HG03460 (cell line): ENCODE data around the gene PTPN23.
A peak's percentile ranks its signal among the peaks of the same experiment; 100 is the strongest.

Experiments
- ATAC-seq: cut with Tn5 transposase; IDR thresholded peaks from one replicate; pipeline ENCODE4 v1.9.1; 2021; ENCODE audit not compliant: unreplicated experiment

PTPN23 gene

GRCh38 chr3:47419083-47420043 lies 38.5 kb downstream of the PTPN23 start:
- ATAC-seq: no peak

DNA sequence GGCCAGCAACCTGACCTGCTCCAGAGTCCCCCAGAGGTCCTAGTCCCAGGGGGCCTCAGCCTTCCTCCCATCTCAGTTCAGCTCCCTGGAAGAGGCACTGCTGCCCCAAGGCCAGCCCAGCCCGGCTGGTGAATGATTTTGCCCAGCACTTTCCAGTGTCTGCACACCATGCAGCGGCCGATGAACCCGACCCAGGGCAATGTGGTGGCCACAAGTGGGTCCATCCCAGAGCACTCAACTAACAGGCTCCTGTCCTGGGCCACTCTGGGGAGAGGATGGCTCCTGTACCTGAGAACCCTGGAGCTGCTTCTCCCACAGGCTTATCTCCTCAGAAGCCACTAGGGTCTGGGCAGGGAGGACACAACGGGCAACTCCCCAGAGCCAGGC lies 39.2 kb downstream of the PTPN23 start:
- ATAC-seq: no peak

DNA sequence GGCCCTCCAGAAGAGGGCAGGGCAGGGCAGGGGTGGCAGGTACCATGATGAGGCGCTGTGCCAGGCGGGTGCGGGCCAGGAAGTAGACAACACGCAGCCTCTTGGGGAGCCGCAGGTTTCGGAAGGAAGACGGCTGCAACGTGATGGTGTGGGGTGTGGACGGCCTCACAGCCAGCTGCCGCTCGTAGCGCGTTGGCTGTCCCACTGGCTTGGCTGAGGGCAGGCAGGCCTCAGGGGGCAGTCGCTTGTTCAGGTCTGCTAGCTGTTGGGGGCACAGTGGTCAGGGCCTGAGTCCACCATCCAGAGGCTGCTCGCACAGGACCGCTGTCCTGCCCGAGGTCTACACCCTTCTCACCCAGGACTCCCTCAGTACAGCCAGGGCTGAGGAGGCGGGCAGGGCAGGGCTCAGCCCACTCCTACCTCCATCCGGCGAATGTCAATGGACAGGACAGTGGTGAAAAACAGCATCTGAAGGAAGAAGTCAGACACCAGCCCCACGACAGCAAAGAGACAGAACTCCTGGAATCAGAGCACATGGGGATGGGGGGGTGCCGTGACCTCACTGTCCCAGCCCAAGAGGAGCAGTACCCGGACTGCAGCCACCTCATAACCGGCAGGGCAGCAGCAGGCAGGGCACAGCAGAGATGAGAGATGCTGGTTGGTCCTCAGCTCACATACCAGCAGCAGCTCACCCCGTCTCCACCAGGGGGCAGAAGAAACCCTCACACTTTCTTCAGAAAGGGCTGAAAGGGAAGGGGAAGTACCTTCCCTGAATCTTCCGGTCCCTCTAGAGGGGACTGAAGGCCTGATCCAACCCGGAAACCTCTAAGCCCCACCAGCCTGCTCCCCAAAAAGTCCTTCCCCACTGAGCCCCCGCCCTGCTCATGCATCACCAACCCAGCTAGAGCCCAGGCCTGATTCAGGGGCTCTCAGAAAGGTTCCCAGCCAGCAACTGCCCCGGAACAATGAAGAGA lies 40.0 kb downstream of the PTPN23 start:
- peak; percentile 90 for ATAC-seq

- ATAC-seq: no peak
Measured at GRCh38 chr3:47421741-47422649, 41.2 kb downstream of the PTPN23 start.

DNA sequence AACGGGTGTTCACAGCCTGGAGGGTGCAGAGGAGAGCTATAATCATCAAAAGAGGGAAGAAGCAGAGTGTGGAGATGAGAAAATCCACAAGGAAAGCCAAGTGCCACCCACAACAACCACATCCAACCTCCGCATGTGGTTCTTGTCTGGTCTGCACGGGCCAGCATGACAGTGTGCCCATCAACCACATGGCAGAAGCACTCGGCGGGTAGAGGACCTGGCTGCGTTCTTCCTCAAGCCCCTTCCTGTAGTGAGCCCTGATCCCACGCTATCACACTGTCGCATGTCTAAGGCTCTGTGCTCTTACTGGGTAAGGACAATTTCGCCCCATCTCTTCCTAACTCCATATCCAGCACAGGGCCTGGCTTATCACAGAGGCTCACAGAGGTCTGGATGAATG lies 41.9 kb downstream of the PTPN23 start:
- ATAC-seq: no peak

DNA sequence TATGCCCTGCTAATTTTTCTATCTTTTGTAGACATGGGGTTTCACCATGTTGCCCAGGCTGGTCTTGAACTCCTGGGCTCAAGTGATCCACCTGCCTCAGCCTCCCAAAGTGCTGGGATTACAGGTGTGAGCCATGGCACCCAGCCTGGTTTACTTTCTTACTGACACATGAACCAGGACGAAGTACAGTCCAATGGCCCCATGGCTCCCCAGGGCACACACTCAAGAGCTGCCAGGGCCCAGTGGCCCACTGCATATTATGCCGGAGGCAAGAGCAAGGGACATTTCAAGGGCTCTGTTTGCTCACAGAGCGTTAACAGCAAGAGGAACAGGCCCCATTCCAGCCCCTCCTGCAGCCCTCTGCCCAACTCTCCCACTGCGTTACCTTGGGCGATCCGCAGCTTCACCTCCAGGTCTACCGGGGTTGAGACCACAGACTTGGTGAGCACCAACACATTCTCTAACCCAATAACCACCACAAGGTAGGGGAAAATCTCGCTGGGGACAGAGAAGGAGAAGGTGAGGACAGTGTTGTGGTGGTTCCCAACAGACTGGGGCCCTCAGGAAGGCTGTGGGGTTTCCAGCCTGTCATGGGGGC lies 42.8 kb downstream of the PTPN23 start:
- no peak for ATAC-seq

- no peak for ATAC-seq
Measured at GRCh38 chr3:47424434-47425382, 43.9 kb downstream of the PTPN23 start.

DNA sequence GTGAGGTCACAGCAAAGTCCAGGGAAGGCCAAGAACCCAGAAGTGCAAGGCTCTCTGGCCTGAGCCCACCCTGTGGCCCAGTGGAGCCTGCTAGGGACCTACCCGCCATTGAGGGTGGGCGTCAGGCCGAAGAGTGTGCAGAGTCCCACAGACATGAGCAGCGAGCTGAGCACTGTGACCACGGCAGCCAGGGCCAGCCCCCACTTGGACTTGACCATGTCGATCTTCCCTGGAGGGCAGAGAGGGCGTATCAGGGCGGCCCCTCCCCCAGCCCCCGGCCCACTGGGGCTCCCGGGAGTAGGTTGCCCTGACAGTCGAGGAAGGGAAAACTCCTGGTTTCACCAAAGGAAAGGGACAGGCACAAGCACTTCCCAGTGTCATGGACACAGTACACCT lies 44.6 kb downstream of the PTPN23 start:
- no peak for ATAC-seq

- no peak for ATAC-seq
Measured at GRCh38 chr3:47425959-47426358, 45.1 kb downstream of the PTPN23 start.

- no peak for ATAC-seq
Measured at GRCh38 chr3:47427866-47428265, 47.0 kb downstream of the PTPN23 start.

- ATAC-seq: no peak
Measured at GRCh38 chr3:47428662-47429061, 47.8 kb downstream of the PTPN23 start.

DNA sequence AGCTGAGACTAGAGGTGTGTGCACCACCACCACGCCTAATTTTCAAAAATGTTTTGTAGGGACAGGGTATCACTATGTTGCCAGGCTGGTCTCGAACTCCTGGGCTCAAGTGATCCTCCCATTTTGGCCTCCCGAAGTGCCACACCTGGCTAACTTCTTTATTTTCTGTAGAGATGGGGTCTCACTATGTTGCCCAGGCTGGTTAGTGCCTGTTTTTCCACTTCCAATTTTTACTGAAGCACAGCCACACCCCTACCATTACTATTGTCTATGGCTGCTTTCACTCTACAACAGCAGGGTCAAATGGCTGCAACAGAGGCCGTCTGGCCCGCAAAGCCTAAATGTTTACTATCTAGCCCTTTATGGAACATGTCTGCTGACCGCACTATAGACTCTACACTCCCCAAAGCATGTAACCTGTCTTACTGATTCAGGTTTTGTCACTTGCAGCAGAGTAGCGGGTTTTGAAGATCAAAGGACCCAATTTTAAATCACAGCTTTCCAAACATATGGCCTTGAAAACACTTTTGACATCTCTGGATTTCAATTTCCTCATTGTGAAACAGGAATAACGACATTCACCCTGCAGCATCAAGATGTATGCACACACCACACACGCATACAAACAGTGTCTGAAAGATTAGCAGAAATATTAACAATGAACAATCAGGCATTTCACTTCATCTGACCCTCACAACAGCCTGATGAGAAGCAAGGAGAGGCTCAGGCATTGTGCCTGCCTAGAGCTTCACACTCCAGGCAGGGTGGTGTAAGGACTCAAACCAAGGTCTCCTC lies 48.9 kb downstream of the PTPN23 start:
- no peak for ATAC-seq

GRCh38 chr3:47430606-47431005 lies 49.8 kb downstream of the PTPN23 start:
- ATAC-seq: no peak

GRCh38 chr3:47431225-47431624 lies 50.4 kb downstream of the PTPN23 start:
- ATAC-seq: no peak

- no peak for ATAC-seq
Measured at GRCh38 chr3:47432673-47433072, 51.9 kb downstream of the PTPN23 start.

DNA sequence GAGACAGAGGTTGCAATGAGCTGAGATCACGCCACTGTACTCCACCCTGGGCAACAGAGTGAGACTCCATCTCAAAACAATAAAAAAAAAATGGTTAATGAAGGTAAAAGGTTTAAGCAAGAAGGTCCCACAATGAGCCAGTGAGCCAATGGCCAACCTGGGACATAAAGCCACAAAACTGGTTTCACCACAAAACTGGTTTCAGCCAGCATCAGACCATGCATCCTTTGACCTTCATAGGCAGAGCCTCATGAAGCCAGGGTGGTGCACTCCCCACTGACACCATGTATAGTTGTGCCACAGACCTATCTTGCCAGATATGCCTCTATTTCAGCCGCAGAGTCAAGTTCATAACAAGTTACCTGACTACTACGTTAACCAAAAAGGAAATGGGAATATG lies 53.0 kb downstream of the PTPN23 start:
- ATAC-seq: no peak

DNA sequence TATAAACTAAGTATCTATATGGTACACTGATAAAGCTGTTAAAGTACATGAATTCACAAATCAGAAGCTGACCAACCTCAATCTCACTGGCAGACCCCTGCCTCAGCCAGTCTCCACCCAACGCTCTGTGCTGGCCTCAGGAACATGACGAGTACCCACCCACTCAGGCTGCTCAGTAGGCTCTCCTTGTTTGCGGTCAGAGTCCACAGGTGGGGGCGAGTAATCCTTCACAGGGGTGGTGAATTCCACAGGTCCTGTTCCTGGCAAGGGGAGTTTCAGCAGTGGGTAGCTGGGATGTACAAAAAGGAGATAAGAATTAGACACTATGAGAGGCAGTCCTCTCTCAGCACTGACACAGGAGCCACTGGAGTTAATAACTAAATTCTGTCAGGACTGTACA lies 54.0 kb downstream of the PTPN23 start:
- no peak for ATAC-seq

GRCh38 chr3:47436180-47436579 lies 55.4 kb downstream of the PTPN23 start:
- no peak for ATAC-seq
